HG03135 (cell line): ENCODE measurements around the gene TSPAN5.

Source experiments
- ATAC-seq: cut with Tn5 transposase; IDR thresholded peaks from one replicate; pipeline ENCODE4 v1.9.1; 2021; ENCODE audit warnings: mild to moderate bottlenecking, moderate library complexity; ENCODE audit not compliant: unreplicated experiment

The TSPAN5 gene

DNA sequence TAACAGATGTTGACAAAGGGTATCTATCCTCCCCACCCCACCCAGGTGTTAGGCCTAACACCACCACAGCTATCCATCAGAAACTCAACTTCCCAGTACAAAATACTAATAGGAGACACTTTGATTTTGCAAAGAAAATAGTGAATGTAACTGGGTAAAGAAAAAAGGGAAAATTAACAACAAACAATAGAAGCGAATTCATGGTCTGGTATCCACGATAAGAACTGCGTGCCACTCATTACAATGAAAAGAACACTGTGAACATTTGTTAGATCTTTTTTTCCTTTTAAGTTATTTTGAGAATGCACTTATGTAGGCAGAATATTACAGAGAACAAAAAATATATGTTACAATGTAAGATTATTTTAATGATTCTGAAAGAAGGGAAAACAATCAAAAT, 12.0 kb downstream of the TSPAN5 start:
- no peak for ATAC-seq

DNA sequence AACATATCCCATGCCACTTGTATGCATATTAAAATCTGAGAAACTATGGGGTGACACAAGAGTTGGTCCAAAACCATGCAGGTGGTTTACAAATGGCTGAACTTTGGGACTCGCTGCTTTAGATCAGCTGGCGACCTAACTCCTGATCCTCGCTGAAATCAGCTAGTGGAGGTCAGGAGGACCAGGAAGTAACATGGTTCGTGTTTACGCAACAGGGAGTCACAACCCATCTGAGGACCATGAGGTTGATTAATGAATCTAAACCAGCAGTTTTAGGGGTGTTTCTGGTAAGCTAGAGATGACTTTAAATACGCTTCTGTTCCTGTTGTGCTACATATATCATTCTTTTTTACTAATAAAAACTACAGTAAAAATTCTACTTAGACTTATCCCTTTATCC, 12.9 kb downstream of the TSPAN5 start:
- ATAC-seq = no peak

DNA sequence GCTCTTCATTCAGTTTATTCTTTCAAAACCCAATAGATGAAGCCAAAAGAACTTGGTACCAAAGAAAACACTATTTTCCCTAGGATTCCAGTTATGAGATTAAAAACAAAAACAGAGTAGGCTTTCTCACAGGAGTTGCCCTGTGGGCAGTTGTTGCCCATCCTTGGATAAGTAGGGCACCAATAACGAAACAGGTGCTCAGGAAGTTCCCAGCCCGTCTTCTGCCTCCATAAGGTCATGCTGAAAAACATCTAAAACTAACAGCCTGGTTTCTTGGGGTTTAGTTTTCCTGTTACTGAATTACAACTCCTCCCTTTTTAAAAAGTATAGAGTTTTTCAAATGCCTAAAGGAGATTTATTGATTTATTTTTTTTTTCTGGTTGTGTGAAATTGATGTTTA, 14.7 kb downstream of the TSPAN5 start:
- no peak for ATAC-seq

DNA sequence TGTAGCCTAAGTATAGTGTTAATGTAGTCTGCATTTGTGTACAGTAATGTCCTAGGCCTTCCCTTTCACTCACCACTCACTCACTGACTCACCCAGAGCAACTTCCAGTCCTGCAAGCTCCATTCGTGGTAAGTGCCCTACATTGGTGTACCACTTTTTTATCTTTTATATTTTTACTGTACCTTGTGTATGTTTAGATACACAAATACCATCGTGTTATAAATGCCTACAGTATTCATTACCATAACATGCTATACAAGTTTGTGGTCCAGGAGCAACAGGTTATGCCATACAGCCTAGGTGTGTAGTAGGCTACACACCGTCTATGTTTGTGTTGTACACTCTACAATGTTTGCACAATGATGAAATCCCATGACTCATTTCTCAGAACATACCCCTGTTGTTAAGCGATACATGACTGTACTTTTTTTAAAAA, 15.4 kb downstream of the TSPAN5 start:
- no peak for ATAC-seq

DNA sequence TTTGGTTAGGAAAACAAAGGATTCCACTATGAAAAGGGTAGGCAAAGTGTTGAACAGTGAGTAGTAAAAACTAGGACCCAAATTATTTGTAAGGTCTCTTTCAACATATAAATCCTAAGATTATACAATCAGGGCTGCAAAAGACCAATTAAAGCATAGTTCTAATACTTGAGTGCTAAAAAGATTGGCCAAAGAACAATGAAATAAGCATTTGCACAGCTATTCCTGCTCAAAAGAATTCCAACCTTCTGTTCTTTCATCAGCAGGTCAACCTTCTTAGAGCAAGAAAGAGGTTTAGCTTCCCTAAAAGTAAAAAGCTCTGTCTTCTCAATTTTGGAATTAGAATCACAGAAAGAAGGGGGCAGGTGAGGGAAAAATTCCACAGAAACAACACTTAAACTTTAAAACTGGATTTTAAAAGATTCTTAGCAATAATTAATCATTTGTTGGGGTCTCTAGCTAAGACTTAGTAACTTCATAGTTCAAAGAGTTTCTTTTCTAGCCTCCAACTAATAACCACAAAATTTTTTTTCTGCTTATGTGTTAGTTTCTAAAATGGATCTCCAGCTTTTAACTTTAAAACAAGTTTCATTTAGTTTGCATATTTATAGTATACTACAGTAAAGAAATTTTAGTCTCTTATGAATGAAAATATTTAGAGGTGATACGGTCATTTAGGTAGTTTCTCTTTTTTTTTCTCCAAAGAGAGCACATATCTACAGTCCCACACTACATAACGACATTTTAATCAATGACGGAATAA, 16.3 kb downstream of the TSPAN5 start:
- no peak for ATAC-seq

DNA sequence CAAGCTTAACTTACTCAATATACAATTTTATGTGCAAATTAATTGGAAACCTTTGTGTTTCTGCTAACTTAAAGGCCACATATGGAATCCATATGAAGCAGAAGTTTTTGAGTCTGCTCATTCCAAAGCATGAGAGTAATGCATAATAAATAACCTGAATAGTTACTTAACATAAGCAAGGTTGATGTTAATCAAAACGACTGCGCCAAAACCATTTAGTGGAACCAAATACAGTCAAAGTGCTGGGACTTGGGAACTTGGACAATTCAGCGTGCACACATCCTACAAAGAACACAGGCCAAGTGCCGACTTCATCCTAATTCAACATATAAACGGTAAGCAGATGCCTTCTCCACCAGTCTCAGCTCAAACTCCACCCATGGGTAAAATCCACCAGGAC, 17.0 kb downstream of the TSPAN5 start:
- ATAC-seq = no peak

DNA sequence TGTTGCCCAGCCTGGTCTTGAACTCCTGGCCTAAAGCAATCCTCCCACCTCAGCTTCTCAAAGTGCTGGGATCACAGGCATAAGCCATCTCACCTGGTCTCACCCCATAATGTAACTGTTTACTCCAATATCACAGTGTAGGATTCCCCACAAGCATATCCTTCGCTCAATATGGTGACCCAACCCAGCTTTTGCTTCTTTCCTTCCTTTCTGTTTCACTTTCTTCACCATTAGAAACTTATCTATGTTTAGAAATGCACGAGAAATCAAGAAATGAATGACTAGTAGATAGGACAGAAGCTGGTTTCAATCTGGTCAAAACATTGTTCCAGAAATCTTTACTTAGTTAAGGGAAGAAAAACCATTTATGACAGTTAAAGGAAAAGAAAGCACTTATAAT, 18.9 kb downstream of the TSPAN5 start:
- ATAC-seq = peak; percentile 87

DNA sequence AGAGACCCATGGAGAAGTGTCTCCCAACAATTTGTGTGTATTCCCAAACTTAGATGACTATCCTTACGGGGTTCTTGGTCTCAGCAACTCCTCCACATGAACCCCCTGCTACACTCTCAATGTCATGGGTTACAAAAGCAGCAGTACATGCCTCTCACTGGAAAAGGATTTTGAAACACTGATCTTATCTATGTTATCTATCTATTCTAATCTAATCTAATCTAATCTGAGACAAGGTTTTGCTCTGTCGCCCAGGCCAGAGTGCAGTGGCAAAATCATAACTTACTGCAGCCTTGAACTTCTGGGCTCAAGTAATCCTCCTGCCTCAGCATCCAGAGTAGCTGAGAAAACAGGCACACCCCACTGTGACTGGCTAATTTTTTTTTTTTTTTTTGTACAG, 19.3 kb downstream of the TSPAN5 start:
- no peak for ATAC-seq

DNA sequence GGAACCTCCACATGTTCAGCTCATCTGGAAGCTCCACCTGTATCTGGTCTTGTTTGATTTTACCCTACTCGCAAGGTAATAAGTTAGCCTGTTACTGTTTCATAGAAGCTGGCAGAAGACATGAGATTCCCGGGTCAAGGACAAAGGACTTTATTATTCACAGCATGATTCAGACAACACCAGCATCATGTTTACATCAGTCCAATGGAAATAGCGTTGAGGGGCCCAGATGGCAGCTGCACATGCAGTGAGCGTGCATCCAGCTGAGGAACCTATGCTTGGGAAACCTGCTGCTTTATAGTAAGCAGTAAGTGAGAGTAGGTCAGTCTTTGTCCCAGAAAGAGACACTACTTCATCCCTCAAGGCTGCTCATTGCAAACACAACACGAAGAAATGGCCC, 19.8 kb downstream of the TSPAN5 start:
- ATAC-seq = no peak

DNA sequence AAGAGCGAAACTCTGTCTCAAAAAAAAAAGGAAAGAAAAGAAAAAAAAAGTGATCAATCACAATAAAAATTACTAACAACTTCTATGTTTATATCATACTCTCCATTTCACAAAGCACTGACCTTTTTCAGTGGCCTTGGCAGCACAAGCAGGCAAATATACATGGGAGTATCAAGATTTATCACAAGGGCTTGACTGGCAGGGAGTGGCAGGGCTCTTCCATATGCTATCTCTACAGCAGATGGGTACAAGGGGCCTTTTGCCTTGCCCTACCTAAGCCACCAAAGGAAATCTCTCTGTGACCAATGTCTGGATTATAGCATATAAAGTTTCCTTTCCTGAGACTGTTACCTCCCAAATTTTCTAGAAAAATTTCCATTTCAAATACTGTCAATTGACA, 24.4 kb downstream of the TSPAN5 start:
- no peak for ATAC-seq

DNA sequence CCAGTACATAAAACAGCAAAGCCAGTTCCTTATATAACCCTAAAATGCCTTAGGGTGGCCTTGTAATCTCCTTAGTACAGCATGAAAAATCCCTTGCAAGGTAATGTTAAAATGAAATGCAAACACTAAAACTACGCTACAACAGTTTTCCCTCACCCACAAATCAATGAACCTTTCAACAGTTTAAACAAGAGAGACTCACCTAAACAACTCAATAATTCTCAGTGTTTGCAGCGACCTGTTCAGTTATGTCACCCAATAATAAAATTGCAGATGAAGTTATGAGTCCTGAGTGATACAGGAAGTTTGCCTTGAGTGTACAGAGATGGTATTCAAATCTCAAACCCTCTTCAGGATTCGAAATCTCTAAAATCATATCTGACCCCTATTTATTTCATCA, 25.3 kb downstream of the TSPAN5 start:
- no peak for ATAC-seq

DNA sequence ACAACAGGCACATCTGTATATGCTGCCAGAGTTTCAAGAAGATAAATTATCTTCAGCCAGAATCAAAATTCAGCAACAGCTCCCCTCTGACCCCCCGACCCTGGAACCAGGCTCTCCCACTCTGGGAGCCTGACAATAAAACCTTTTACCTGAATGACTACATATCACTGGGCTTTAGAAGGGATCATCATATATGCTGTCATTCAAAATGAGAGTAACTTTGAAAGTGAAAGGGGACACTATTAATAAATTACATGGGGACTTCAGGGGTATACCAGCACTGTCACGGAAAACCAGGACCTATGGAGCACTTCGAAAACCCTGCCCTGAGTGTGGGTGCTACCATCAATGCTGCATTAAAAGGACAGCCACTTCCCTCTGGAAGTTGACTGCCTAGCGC, 26.2 kb downstream of the TSPAN5 start:
- ATAC-seq = no peak

DNA sequence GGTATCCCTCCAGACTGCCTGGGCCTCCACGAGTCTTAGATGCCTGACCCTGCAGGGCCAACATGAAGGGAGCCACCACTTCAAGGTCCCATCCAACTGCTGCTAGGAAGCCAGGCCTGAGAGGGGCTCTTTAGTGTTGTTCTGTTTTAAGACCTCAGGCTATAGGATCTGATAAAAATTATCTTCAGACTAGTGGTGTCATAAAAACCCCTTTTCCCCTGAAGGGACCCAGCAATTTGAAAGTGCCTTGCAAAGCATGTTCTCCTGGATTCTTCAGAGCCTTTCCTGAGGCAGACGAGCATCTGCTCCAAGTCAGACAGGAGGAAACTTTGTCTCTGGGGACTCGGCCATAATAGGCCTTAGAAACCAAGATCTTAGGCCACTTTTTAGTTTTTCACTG, 26.9 kb downstream of the TSPAN5 start:
- no peak for ATAC-seq

DNA sequence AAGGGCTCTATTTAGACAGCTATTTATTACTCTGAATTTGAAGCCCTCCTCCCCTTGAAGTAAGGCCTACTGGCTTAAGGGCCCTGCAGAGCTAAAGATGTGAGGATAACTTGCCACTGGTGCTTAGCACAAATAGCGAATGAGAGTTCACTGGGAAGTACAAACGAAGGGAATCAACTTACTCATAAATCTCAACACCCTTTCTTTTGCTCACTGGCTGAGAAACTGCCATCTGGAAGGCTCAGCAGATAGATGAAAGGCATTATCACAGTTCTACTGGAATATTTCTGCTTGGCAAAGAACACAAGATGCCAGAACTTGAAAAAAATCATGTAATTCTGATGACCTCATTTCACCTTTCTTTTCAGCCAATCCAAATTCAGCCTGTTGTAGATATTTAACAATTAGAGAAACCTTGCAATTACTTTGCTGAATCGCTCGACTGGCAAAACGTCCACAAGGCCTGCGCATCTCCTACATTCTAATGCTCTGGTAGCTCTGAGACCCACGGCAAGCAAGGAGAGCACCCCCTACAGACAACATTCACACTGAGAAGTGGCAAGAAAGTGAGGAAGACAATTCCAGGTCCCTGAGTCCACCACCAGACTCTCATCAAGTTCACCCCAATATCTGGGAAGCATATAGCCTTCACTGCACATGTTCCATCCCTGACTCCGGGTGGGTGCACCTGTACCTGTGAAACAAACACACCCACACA, 27.5 kb downstream of the TSPAN5 start:
- no peak for ATAC-seq

DNA sequence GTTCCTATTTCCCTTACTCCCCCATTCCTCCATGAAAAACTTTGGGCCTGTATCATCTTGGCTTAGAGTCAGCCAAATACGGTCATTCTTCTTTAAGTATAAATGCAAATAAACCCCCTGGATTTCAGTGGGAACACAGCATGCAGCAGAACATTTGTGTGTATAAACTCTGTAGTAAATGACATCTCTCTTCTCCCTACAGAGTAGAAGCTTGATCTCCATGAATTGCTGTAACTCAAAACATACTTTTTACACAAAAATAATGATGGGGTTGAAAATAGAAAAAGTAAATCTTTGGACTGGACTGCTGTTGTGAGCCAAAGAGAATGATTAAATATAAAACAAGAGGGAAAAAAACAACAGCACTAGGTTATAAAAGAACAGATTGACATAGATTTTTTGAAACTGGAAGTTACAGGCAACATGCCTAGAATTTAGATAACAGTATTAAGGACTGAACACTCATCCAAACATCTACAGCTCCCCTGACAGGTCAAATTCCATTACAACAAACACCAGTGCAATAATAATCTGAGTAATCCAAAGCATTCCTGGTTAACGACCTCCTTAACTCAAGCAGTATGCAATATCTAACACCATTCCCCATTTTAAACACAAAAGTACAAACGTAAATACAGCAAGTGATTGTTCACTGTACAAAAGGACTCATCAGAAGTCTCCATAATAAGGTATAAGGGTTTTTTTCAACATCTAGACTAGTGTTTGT, 30.7 kb downstream of the TSPAN5 start:
- ATAC-seq = no peak

DNA sequence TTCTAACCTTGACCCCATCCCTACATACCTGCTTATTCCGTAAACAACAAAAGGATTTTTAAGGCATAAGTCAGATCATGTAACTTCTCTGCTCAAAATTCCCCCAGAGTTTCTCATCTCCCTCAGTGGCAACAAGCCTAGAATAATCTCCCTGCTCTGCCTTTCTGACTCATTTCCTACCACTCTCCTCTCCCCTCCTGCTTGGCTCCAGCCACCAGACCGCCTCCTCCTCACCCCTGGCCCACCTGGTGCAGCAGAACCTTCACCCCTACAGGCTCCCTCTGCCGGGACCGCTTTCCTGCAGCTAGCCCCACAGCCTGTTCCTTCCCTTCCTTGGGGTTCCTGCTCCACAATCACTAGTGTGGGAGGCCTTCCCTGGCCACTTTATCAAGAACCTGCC, 32.1 kb downstream of the TSPAN5 start:
- no peak for ATAC-seq

DNA sequence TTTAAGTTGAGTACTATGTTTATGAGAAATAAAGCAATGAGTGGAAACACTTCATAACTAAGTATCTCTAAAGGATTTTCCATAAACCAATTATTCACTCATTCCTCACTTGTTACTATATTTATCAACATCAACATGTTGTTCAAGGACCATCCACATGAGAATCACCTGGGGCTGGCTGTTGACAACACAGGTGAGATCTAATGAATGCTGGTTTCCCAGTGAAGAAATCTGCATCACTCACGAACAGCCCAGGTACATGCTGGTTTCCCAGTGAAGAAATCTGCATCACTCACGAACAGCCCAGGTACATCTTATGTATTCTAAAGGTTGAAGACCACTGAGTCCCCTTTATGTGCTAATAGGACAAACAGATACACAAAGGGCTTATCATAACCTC, 32.5 kb downstream of the TSPAN5 start:
- no peak for ATAC-seq

DNA sequence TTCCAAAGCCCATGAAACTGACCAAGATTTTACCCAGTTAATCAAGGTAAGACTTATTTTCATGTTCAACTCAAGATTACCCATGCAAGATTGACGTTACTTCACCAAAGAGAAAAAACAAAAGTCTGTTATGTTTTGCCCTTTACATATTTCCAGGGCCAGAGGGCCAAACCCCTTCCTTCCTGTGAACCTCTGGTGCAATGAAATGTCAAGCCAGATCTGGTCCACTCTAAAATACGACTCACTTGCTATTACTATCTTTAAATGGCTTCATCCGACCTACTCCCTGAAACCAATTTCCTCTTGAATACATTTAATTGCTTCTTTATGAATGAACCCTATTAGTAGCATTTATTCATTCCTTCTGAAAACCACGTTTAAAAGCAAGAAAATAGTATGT, 33.0 kb downstream of the TSPAN5 start:
- no peak for ATAC-seq

DNA sequence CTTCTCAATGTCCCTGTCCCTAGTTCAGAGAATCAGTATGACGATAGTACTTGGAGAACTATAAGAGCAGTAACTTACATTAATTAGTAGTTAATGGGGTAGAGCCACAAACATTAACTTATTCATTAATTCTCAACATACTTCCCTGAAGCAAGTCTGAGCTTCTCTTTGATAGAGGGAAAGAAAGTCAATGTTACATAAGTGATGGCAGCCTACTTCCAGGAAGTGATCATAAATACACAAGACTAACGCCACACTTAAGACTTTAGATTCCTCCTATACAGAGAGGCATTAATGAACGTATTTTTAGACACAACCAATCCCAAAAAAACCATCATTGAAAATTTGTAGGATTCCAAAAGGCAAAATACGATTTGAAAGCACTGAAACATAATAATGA, 33.8 kb downstream of the TSPAN5 start:
- ATAC-seq = no peak

DNA sequence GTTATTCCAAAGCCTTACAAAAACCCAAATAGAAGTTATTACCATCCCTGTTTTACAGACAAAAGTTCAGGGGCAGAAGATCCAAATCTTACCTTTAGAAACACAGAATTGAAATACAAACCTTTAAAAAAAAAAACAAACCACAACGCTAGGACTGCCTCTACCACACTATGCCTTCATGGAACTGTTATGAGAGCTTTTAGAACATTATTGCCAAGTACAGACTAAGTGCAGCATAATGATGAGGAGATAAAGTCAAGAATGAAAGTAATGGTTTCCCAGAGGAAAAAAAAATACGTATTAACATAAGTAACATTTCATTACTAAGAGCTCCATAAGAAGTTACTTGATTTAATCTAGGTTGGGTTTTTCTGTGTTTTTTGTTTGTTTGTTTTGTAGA, 34.3 kb downstream of the TSPAN5 start:
- ATAC-seq = no peak

DNA sequence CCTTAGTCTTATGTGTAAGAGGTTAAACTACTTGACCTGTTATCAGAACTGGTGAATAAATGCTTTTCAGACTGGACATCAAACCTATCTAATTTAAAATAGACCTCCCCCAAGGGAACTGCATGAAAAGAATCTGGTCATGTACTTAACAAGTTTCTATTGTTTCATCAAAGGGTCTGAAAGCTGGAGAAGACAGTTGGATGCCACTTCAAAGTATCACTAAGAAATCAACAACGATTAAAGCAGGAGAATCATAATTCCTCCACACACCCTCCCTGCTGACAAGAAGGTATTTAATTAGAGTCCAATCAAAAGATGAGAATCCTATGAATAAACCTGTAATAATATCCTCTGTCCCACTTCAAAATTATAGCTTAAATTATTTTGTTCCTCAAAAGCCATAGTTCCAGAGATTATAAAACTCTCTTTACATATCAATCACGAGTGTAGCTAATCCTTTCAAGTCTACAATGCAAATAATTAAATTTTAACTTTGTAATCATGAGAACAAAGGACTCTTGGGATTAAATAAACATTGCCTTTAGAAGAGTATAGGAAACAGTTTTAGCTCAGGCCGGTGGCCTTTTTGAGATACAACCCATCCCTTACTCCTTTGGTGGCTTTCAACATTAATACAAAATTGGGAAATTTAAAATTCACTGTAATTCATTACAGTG, 35.1 kb downstream of the TSPAN5 start:
- ATAC-seq = no peak
